GM12878 (cell line): ENCODE data around the gene CD52. TPM values are rescaled to one million over a fixed set of nuclear protein-coding genes. Genes with fewer than 3 reads are reported as not detected.

Experiments used
- CHD2 ChIP-seq: IDR thresholded peaks from 2 replicates; pipeline ENCODE4 v1.6.1; 2011; ENCODE audit warnings: low read depth, low read length, improper control_type of control experiment, borderline replicate concordance
- IRF3 ChIP-seq: fragments of 450-650 bp; IDR thresholded peaks from 2 replicates; pipeline ENCODE4 v1.6.1; 2014; ENCODE audit warnings: mild to moderate bottlenecking
- KAT2A ChIP-seq: conservative IDR thresholded peaks from 2 replicates; pipeline ENCODE4 v1.6.1; 2011; ENCODE audit warnings: low read depth, low read length; ENCODE audit not compliant: control insufficient read depth
- MEF2A ChIP-seq: IDR thresholded peaks from 2 replicates; pipeline ENCODE4 v1.6.1; 2011; ENCODE audit warnings: low read depth, mild to moderate bottlenecking, low read length, moderate library complexity; ENCODE audit not compliant: insufficient read depth
- MTA2 ChIP-seq: fragments of 450-650 bp; IDR thresholded peaks from 2 replicates; pipeline ENCODE4 v1.6.1; 2016; ENCODE audit warnings: low read depth, mild to moderate bottlenecking, moderate library complexity
- MXI1 ChIP-seq: fragments of 150-350 bp; IDR thresholded peaks from 2 replicates; pipeline ENCODE4 v1.6.1; 2011; ENCODE audit warnings: low read depth, mild to moderate bottlenecking, inconsistent platforms, low read length, improper control_type of control experiment
- SIX5 ChIP-seq: IDR thresholded peaks from 2 replicates; pipeline ENCODE4 v1.6.1; 2011; ENCODE audit warnings: mild to moderate bottlenecking, low read depth, low read length, moderate library complexity; ENCODE audit not compliant: severe bottlenecking
- SPI1 ChIP-seq: IDR thresholded peaks from 2 replicates; pipeline ENCODE4 v1.6.1; 2011; ENCODE audit warnings: low read depth, mild to moderate bottlenecking, low read length, moderate library complexity, borderline replicate concordance; ENCODE audit not compliant: insufficient read depth
- ZBTB40 ChIP-seq: fragments of 450-650 bp; IDR thresholded peaks from 2 replicates; pipeline ENCODE4 v1.6.1; 2016; ENCODE audit warnings: mild to moderate bottlenecking, moderate library complexity, borderline replicate concordance
- polyA plus RNA-seq, 11 experiments: library from polyadenylated mRNA; depleted of rRNA in 4 of 11; unstranded in 6 of 11; stranded (reverse) in 5 of 11; fragments of >200 nt; fragmentation: Nextera tagmentation in 4 of 11; fragmentation: Illumina TruSeq in 1 of 11; extraction: Ambion mirVana in 4 of 11; extraction: Trizol in 1 of 11; gene quantifications; 1 replicate in 1 of 11; 2 replicates in 10 of 11; pipeline versions ENCODE4 v1.2.1 to v1.2.3, GENCODE V29; 2011 to 2016; ENCODE audit warnings: inconsistent platforms in 2 of 11, missing spikeins in 2 of 11, low read depth in 1 of 11
- total RNA-seq, 4 experiments: library from RNA; depleted of rRNA in 3 of 4; stranded (reverse); fragments of >200 nt in 3 of 4; fragmentation: Illumina TruSeq in 1 of 4; extraction: Trizol in 1 of 4; gene quantifications; 2 replicates each; pipeline versions ENCODE4 v1.2.1 to v1.2.3, GENCODE V29; 2013 to 2021
- TF ChIP-seq, protein P1 (sequence below): IDR thresholded peaks from 2 replicates; pipeline ENCODE4 v1.6.1; 2011; ENCODE audit warnings: low read depth, low read length, improper control_type of control experiment, borderline replicate concordance
- TF ChIP-seq, protein P2 (sequence below): fragments of 450-650 bp; IDR thresholded peaks from 2 replicates; pipeline ENCODE4 v1.6.1; 2017; ENCODE audit warnings: antibody characterized with exemption, mild to moderate bottlenecking, moderate library complexity
- TF ChIP-seq, protein P3 (sequence below): fragments of 450-650 bp; formaldehyde crosslinking; IDR thresholded peaks from 2 replicates; pipeline ENCODE4 v1.4.0; 2022; ENCODE audit warnings: mild to moderate bottlenecking, moderate library complexity
- TF ChIP-seq, protein P4 (sequence below): fragments of 450-650 bp; conservative IDR thresholded peaks from 2 replicates; pipeline ENCODE4 v1.6.1; 2017; ENCODE audit warnings: mild to moderate bottlenecking, moderate library complexity

Gene CD52
- total and polyA plus RNA-seq, 10 of the 15 experiments (the other 5 are each of a cell fraction or from before 2014, with no cell fraction given), result 237 to 2,736 (median 532) TPM

- no peak for TF ChIP-seq ZBTB40
- TF ChIP-seq, protein P1, sequence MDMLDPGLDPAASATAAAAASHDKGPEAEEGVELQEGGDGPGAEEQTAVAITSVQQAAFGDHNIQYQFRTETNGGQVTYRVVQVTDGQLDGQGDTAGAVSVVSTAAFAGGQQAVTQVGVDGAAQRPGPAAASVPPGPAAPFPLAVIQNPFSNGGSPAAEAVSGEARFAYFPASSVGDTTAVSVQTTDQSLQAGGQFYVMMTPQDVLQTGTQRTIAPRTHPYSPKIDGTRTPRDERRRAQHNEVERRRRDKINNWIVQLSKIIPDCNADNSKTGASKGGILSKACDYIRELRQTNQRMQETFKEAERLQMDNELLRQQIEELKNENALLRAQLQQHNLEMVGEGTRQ, result no peak
- TF ChIP-seq IRF3, result no peak
- TF ChIP-seq KAT2A, result no peak
- no peak for TF ChIP-seq MTA2
- TF ChIP-seq, protein P2, sequence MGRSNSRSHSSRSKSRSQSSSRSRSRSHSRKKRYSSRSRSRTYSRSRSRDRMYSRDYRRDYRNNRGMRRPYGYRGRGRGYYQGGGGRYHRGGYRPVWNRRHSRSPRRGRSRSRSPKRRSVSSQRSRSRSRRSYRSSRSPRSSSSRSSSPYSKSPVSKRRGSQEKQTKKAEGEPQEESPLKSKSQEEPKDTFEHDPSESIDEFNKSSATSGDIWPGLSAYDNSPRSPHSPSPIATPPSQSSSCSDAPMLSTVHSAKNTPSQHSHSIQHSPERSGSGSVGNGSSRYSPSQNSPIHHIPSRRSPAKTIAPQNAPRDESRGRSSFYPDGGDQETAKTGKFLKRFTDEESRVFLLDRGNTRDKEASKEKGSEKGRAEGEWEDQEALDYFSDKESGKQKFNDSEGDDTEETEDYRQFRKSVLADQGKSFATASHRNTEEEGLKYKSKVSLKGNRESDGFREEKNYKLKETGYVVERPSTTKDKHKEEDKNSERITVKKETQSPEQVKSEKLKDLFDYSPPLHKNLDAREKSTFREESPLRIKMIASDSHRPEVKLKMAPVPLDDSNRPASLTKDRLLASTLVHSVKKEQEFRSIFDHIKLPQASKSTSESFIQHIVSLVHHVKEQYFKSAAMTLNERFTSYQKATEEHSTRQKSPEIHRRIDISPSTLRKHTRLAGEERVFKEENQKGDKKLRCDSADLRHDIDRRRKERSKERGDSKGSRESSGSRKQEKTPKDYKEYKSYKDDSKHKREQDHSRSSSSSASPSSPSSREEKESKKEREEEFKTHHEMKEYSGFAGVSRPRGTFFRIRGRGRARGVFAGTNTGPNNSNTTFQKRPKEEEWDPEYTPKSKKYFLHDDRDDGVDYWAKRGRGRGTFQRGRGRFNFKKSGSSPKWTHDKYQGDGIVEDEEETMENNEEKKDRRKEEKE, result no peak
- TF ChIP-seq, protein P3, sequence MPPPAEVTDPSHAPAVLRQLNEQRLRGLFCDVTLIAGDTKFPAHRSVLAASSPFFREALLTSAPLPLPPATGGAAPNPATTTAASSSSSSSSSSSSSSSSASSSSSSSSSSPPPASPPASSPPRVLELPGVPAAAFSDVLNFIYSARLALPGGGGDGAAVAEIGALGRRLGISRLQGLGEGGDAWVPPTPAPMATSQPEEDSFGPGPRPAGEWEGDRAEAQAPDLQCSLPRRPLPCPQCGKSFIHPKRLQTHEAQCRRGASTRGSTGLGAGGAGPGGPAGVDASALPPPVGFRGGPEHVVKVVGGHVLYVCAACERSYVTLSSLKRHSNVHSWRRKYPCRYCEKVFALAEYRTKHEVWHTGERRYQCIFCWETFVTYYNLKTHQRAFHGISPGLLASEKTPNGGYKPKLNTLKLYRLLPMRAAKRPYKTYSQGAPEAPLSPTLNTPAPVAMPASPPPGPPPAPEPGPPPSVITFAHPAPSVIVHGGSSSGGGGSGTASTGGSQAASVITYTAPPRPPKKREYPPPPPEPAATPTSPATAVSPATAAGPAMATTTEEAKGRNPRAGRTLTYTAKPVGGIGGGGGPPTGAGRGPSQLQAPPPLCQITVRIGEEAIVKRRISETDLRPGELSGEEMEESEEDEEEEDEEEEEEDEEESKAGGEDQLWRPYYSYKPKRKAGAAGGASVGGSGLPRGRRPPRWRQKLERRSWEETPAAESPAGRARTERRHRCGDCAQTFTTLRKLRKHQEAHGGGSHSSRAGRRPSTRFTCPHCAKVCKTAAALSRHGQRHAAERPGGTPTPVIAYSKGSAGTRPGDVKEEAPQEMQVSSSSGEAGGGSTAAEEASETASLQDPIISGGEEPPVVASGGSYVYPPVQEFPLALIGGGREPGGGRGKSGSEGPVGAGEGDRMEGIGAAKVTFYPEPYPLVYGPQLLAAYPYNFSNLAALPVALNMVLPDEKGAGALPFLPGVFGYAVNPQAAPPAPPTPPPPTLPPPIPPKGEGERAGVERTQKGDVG, result no peak
- TF ChIP-seq, protein P4, sequence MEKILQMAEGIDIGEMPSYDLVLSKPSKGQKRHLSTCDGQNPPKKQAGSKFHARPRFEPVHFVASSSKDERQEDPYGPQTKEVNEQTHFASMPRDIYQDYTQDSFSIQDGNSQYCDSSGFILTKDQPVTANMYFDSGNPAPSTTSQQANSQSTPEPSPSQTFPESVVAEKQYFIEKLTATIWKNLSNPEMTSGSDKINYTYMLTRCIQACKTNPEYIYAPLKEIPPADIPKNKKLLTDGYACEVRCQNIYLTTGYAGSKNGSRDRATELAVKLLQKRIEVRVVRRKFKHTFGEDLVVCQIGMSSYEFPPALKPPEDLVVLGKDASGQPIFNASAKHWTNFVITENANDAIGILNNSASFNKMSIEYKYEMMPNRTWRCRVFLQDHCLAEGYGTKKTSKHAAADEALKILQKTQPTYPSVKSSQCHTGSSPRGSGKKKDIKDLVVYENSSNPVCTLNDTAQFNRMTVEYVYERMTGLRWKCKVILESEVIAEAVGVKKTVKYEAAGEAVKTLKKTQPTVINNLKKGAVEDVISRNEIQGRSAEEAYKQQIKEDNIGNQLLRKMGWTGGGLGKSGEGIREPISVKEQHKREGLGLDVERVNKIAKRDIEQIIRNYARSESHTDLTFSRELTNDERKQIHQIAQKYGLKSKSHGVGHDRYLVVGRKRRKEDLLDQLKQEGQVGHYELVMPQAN, result no peak
- TF ChIP-seq SPI1, result peak; percentile 5; the same call in 1 of the 2 replicates
- no peak for TF ChIP-seq SIX5
- TF ChIP-seq MXI1, result peak; percentile 50; the same call in 1 of the 2 replicates
- 0 out of 2 replicates have a peak, but pooled peaks have one; percentile 34 for TF ChIP-seq MEF2A
- TF ChIP-seq CHD2, result no peak
Measured at GRCh38 chr1:26317612-26318337, at the start of gene CD52 (continued).
